Cardiac fibroblast (primary cell): ENCODE results near the gene IL22RA1.

Source experiments
- DNase-seq, 2 donors: peaks; one replicate each; pipeline versions ENCODE4 v3.0.0 to v3.0.0-alpha.2; 2010; ENCODE audit warnings: low read depth in 2 of 2
- H3K4me3 ChIP-seq, 2 donors: replicated peaks in 1 of 2; 1 replicate in 1 of 2; 2 replicates in 1 of 2; pipeline ENCODE4 v1.5.1; 2011; ENCODE audit warnings: low read depth in 2 of 2, low read length in 2 of 2, mild to moderate bottlenecking in 2 of 2, moderate library complexity in 1 of 2
- TF ChIP-seq, protein P1 (sequence below): IDR thresholded peaks from one replicate; pipeline ENCODE4 v1.5.1; 2011; ENCODE audit warnings: low read depth, mild to moderate bottlenecking, low read length, inconsistent platforms

IL22RA1 gene

GRCh38 chr1:24091971-24092482 is 50.9 kb downstream of the IL22RA1 start:
- TF ChIP-seq, protein P1, sequence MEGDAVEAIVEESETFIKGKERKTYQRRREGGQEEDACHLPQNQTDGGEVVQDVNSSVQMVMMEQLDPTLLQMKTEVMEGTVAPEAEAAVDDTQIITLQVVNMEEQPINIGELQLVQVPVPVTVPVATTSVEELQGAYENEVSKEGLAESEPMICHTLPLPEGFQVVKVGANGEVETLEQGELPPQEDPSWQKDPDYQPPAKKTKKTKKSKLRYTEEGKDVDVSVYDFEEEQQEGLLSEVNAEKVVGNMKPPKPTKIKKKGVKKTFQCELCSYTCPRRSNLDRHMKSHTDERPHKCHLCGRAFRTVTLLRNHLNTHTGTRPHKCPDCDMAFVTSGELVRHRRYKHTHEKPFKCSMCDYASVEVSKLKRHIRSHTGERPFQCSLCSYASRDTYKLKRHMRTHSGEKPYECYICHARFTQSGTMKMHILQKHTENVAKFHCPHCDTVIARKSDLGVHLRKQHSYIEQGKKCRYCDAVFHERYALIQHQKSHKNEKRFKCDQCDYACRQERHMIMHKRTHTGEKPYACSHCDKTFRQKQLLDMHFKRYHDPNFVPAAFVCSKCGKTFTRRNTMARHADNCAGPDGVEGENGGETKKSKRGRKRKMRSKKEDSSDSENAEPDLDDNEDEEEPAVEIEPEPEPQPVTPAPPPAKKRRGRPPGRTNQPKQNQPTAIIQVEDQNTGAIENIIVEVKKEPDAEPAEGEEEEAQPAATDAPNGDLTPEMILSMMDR = no peak
- no peak for DNase-seq
- H3K4me3 ChIP-seq = no peak overlapping the region

DNA sequence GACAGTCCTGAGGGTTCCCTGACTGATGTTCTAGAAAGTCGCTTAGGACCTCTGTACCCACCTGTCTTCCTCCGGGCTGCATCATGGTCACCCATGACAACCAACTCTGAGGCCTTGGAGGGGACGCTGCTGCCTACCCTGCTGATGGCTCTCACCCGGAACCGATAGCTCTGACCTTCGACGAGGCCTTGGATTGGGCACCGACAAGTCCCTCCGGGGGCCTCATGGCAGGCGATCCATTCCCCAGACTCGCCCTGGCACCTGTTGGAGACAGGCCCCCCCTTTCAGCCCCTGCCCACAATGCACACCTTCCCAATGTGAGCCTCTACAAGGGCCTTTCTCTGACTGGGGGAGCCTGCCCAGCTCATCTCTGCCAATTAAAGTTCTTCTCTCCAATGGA is 52.2 kb downstream of the IL22RA1 start:
- no peak overlapping the region for H3K4me3 ChIP-seq
- DNase-seq = no peak
- TF ChIP-seq, protein P1 = no peak

DNA sequence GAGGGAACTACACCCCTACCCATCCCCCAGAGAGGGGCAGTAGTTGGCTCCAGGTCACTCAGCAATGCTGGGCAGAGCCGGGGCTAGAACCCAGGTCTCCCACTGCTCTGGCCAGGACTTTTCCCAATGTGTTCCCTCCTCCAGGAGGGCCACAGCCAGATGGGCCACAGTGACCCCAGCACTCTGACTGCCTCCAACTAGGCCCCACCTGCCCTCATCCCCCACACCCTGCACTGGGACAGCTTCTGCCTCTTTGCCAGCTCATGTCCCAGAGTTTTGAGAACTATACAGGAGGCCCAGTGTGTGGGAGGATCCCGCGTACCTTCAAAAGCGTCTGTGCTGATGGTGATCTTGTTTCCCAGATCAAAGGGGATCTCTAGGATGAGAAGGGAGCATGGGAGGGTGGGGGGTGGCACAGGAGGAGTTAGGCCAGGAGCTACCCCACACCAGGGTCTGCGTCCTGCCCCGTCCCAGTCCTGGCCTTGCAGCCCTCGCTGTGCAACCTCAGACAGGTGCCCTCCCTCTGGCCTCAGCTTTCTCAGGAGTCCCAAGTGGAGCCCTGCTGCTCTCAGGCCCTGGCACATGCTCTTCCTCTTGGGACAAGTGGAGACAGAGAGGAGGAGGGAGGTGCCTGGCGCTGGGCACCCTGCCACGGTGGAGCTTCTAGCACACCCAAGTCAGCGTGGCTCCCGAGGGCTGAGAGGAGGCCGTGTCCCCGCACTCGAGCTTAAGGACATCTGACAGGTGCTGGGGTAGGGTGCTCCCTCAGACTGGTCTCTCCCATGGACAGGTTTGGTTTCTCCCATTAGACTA is 53.0 kb downstream of the IL22RA1 start:
- no peak overlapping the region for H3K4me3 ChIP-seq
- TF ChIP-seq, protein P1 = no peak
- no peak for DNase-seq

GRCh38 chr1:24089027-24089742 is 53.8 kb downstream of the IL22RA1 start:
- DNase-seq = no peak
- no peak overlapping the region for H3K4me3 ChIP-seq
- TF ChIP-seq, protein P1 = no peak

- H3K4me3 ChIP-seq = no peak overlapping the region
- TF ChIP-seq, protein P1 = no peak
Measured at GRCh38 chr1:24086466-24086865, 56.5 kb downstream of the IL22RA1 start.

DNA sequence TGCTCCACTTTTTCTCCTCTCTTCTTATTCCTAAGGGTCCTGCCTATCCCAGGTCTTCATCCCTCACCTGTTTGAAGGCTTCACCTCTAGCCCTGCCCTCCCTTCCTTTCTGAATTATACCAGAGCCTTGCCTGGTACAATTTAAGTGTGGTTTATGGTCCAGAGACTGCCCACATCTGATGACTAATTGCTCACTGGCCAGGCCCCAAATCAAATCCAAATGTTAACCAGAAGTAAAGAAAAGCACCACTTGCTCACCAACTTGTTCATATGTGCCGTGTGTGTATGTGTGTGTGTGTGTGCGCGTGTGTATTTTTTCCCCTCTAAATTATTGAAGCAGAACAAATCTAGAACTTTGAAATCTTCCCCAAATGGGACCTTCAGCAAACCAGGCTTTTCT is 57.4 kb downstream of the IL22RA1 start:
- TF ChIP-seq, protein P1 = no peak
- DNase-seq = peak; percentile 24 to 35
- H3K4me3 ChIP-seq = no peak overlapping the region

More at GRCh38 chr1:24086466-24086865, 56.5 kb downstream of the IL22RA1 start:
- no peak for DNase-seq
